Esophagus muscularis mucosa (tissue), 4 donors: ENCODE data around the gene CCDC91.

Experiments used
- EP300 ChIP-seq: sonication (generic); formaldehyde crosslinking; IDR thresholded peaks from one replicate; pipeline ENCODE4 v1.6.1; 2017; ENCODE audit warnings: antibody characterized with exemption
- POLR2A ChIP-seq: fragments of 450-650 bp; IDR thresholded peaks from one replicate; pipeline ENCODE4 v1.6.1; 2017; ENCODE audit warnings: antibody characterized with exemption, moderate library complexity, mild to moderate bottlenecking, low read depth
- TF ChIP-seq, protein P1 (sequence below), 3 experiments: fragments of 200-600 bp in 2 of 3; fragments of 450-650 bp in 1 of 3; sonication (generic) in 2 of 3; IDR thresholded peaks; one replicate each; pipeline ENCODE4 v1.5.1; 2017 to 2019; ENCODE audit warnings: antibody characterized with exemption in 3 of 3, mild to moderate bottlenecking in 2 of 3, moderate library complexity in 1 of 3

- no peak for TF ChIP-seq POLR2A
- no peak for TF ChIP-seq EP300
- TF ChIP-seq, protein P1, sequence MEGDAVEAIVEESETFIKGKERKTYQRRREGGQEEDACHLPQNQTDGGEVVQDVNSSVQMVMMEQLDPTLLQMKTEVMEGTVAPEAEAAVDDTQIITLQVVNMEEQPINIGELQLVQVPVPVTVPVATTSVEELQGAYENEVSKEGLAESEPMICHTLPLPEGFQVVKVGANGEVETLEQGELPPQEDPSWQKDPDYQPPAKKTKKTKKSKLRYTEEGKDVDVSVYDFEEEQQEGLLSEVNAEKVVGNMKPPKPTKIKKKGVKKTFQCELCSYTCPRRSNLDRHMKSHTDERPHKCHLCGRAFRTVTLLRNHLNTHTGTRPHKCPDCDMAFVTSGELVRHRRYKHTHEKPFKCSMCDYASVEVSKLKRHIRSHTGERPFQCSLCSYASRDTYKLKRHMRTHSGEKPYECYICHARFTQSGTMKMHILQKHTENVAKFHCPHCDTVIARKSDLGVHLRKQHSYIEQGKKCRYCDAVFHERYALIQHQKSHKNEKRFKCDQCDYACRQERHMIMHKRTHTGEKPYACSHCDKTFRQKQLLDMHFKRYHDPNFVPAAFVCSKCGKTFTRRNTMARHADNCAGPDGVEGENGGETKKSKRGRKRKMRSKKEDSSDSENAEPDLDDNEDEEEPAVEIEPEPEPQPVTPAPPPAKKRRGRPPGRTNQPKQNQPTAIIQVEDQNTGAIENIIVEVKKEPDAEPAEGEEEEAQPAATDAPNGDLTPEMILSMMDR (IDR thresholded peaks at IDR 0.05): no peak
These were observed 323.7 kb downstream of the CCDC91 start for GRCh38 chr12:28513983-28514382.
